ENCODE results near the gene PSENEN. TPM values are rescaled to one million over a fixed set of nuclear protein-coding genes. Genes with fewer than 3 reads are reported as not detected.

The PSENEN gene, protein sequence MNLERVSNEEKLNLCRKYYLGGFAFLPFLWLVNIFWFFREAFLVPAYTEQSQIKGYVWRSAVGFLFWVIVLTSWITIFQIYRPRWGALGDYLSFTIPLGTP
- 10 to 100 TPM; 61.5 to 77.1 (median 68.9) TPM for polyA plus RNA-seq (ENCODE audit: insufficient read length in 3 of 3)
- long read RNA-seq, donor 1, transcript PSENEN-202 (4 exons, 1,661 nt), result major isoform, 50 of 62 reads
- long read RNA-seq, donor 1, partial matches to known transcripts, result 5 of 62 reads
- long read RNA-seq, donor 1, other reads (novel, unspliced or antisense), result 0 of 62 reads
- long read RNA-seq, donor 2, transcript PSENEN-202 (4 exons, 1,661 nt), result major isoform, 45 of 59 reads
- long read RNA-seq, donor 2, partial matches to known transcripts, result 5 of 59 reads
- long read RNA-seq, donor 2, other reads (novel, unspliced or antisense), result 5 of 59 reads
- long read RNA-seq, donor 3, transcript PSENEN-202 (4 exons, 1,661 nt), result major isoform, 23 of 41 reads
- long read RNA-seq, donor 3, partial matches to known transcripts, result 6 of 41 reads
- long read RNA-seq, donor 3, other reads (novel, unspliced or antisense), result 5 of 41 reads
- long read RNA-seq, donor 4, transcript PSENEN-202 (4 exons, 1,661 nt), result major isoform, 47 of 70 reads
- long read RNA-seq, donor 4, partial matches to known transcripts, result 7 of 70 reads
- long read RNA-seq, donor 4, other reads (novel, unspliced or antisense), result 9 of 70 reads
- long read RNA-seq, donor 5, transcript PSENEN-202 (4 exons, 1,661 nt), result major isoform, 9 of 20 reads
- long read RNA-seq, donor 5, partial matches to known transcripts, result 0 of 20 reads
- long read RNA-seq, donor 5, other reads (novel, unspliced or antisense), result 10 of 20 reads
- long read RNA-seq, donor 6, transcript PSENEN-202 (4 exons, 1,661 nt), result major isoform, 54 of 68 reads
- long read RNA-seq, donor 6, partial matches to known transcripts, result 11 of 68 reads
- long read RNA-seq, donor 6, other reads (novel, unspliced or antisense), result 0 of 68 reads
- long read RNA-seq, donor 7, transcript PSENEN-202 (4 exons, 1,661 nt), result major isoform, 11 of 35 reads
- long read RNA-seq, donor 7, partial matches to known transcripts, result 0 of 35 reads
- long read RNA-seq, donor 7, other reads (novel, unspliced or antisense), result 21 of 35 reads
- long read RNA-seq, donor 8, transcript PSENEN-202 (4 exons, 1,661 nt), result major isoform, 13 of 15 reads
- long read RNA-seq, donor 8, partial matches to known transcripts, result 0 of 15 reads
- long read RNA-seq, donor 8, other reads (novel, unspliced or antisense), result 0 of 15 reads
- long read RNA-seq, donor 9, transcript PSENEN-202 (4 exons, 1,661 nt), result major isoform, 45 of 63 reads
- long read RNA-seq, donor 9, partial matches to known transcripts, result 13 of 63 reads
- long read RNA-seq, donor 9, other reads (novel, unspliced or antisense), result 0 of 63 reads
- long read RNA-seq, donor 10, transcript PSENEN-202 (4 exons, 1,661 nt), result major isoform, 40 of 58 reads
- long read RNA-seq, donor 10, partial matches to known transcripts, result 8 of 58 reads
- long read RNA-seq, donor 10, other reads (novel, unspliced or antisense), result 6 of 58 reads
- long read RNA-seq, donor 11, transcript PSENEN-202 (4 exons, 1,661 nt), result major isoform, 21 of 32 reads
- long read RNA-seq, donor 11, partial matches to known transcripts, result 0 of 32 reads
- long read RNA-seq, donor 11, other reads (novel, unspliced or antisense), result 7 of 32 reads
- long read RNA-seq, donor 12, transcript PSENEN-202 (4 exons, 1,661 nt), result major isoform, 42 of 67 reads
- long read RNA-seq, donor 12, partial matches to known transcripts, result 5 of 67 reads
- long read RNA-seq, donor 12, other reads (novel, unspliced or antisense), result 14 of 67 reads
- long read RNA-seq, donor 13, transcript PSENEN-202 (4 exons, 1,661 nt), result major isoform, 21 of 27 reads
- long read RNA-seq, donor 13, partial matches to known transcripts, result 0 of 27 reads
- long read RNA-seq, donor 13, other reads (novel, unspliced or antisense), result 5 of 27 reads
- long read RNA-seq, donor 14, result 0 reads
- long read RNA-seq, donor 15, transcript PSENEN-202 (4 exons, 1,661 nt), result major isoform, 54 of 76 reads
- long read RNA-seq, donor 15, partial matches to known transcripts, result 17 of 76 reads
- long read RNA-seq, donor 15, other reads (novel, unspliced or antisense), result 0 of 76 reads
- long read RNA-seq, donor 16, transcript PSENEN-202 (4 exons, 1,661 nt), result major isoform, 31 of 68 reads
- long read RNA-seq, donor 16, partial matches to known transcripts, result 13 of 68 reads
- long read RNA-seq, donor 16, other reads (novel, unspliced or antisense), result 17 of 68 reads

- peak; percentile 99 for DNase-seq
Observed at GRCh38 chr19:35745328-35746086, at the start of gene PSENEN, which contains the start of gene U2AF1L4. PSENEN (plus strand) TSS chr19:35745651; CDS start chr19:35745931, 280 bp downstream. U2AF1L4 (minus strand) TSS chr19:35745418; CDS start chr19:35745391, 27 bp downstream.

- DNase-seq, result no peak
Observed at GRCh38 chr19:35695895-35696422, 49.5 kb upstream of the PSENEN start.

- no peak for DNase-seq
Observed at GRCh38 chr19:35696835-35697234, 48.6 kb upstream of the PSENEN start.

DNA sequence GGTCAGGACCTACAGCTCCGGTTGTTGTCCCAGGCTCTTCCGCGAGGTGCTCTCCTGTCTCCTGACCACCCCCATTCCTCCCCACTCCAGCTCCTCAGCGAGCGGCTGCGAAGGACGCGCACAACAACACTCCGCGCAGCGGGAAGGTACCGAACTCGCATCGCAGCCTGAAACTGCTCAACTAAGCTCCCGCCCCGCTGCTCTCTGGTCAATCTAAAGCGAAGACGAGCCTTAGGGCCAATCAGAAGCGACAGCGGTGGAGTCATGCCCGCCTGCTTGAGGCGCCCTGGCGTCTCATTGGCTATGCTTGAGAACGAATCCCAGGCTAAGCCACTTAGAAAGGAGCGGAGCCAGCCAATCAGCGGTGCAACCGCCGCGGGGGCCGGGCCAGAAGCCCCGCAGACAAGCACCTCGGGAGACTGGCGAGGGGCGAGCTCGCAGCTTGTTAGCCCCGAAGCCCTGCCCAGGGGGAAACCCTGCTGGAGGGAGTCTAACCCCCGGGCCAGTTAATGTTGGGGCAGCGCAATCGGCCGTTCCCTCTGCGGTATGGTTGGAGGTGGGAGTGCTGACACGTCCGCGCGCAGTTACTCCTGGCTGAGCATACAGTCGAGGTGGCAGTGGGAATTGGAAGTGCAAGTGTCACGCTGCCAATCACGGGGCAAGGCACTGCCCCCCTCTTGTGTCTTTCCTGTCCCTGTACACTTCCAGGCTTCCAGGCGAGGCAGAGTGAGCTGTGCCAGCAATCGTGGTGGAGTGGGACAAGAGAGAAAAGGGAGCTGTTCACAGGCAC, 43.0 kb upstream of the PSENEN start:
- peak; percentile 96 for DNase-seq

DNA sequence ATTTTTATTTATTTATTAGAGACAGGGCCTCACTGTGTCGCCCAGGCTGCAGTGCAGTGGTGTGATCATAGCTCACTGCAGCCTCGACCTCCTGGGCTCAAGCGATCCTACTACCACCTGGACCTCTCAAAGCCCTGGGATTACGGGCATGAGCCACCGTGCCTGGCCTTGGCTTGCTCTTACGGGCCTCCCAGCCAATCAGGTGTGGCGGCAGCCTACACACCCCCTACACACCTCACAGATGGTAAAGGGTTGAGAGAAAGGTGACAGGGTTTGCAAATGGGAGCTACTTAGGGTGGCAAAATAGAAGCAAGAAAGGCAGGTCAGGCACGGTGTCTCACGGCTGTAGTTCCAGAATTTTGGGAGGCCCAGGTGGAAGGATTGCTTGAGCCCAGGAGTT, 42.1 kb upstream of the PSENEN start:
- no peak for DNase-seq

DNA sequence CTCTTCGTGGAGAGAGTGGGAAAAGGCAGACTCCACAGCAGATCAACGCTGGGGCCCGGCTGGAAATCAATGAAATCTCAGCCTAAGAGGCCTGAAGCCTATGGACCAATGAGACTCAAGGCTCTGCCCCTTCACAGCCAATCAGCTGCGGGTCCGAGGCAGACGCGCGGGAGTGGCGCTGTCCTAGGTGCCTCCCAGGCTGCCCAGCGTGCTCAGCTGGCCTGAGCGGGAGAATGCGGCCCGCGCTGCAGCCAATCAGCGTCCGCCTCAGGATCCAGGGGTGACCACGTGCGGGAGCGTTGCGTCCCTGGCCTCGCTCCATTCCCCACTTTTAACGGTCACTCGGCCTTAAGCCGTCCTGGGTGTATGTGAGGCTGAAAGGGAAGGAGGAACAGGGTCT, 41.2 kb upstream of the PSENEN start, which contains the start of gene ZBTB32:
ZBTB32 (plus strand) TSS at position 341 of the 400 bp plus-strand sequence. CDS start 10,069 bp downstream, outside the sequence.
- peak; percentile 45 for DNase-seq

DNA sequence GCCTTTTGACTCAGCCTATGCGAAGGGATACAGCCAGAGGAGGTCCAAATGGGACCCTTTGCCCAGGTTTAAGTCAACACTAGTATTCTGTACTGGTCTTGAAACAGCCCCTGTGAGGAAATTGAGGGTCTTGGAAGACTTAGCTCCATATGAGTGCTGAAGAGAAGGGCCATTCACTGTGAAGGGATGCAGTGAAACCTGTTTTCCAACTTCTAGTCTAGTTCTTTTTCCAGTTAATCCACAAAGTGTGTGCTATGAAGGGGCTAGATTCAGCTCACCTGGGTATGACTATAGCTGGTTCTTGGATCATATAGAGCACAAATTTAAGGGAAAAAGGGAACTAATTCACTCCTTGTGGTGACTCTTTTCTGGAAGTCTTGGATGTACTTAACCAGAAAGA, 37.1 kb upstream of the PSENEN start:
- DNase-seq, result no peak

GRCh38 chr19:35710784-35711723, 34.4 kb upstream of the PSENEN start:
- no peak for DNase-seq

- no peak for DNase-seq
Observed at GRCh38 chr19:35712567-35713505, 32.6 kb upstream of the PSENEN start.

- DNase-seq, result no peak
Observed at GRCh38 chr19:35713506-35713850, 32.0 kb upstream of the PSENEN start.

DNA sequence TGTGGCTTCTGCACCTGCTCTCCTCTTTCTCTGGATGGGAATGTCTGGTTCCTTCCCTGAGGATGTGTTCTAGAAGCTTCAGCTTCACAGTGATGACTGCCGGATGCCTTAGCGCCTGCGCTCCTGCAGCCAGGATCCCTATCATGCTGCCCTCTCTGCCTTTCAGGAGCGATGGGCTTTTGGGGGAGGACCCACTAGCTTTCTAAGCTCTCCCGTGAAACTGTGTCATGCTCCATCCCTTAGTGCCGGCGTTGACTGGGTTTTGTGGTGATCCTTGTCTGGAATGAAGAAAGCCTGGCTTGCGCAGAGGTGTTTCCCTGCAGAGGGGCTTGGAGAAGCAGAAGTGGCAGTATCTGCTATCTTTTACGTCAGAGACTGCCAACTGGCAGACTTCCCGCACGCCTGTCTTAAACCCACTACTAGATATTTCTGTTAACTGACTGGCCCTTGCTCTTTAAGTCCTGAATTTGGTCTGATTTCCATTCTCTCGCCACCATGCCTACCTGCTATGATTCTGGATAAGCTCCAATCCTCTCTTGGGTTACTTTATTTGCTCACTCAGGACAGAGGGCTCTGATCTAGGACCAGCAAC, 31.5 kb upstream of the PSENEN start:
- no peak for DNase-seq

DNA sequence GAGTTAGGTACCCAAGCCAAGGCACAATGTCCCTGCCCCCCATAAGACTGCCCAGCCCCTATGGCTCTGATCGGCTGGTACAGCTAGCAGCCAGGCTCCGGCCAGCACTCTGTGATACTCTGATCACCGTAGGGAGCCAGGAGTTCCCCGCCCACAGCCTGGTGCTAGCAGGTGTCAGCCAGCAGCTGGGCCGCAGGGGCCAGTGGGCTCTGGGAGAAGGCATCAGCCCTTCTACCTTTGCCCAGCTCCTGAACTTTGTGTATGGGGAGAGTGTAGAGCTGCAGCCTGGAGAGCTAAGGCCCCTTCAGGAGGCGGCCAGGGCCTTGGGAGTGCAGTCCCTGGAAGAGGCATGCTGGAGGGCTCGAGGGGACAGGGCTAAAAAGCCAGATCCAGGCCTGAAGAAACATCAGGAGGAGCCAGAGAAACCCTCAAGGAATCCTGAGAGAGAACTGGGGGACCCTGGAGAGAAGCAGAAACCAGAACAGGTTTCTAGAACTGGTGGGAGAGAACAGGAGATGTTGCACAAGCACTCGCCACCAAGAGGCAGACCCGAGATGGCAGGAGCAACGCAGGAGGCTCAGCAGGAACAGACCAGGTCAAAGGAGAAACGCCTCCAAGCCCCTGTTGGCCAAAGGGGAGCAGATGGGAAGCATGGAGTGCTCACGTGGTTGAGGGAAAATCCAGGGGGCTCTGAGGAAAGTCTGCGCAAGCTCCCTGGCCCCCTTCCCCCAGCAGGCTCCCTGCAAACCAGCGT, 30.7 kb upstream of the PSENEN start:
- DNase-seq, result no peak

DNA sequence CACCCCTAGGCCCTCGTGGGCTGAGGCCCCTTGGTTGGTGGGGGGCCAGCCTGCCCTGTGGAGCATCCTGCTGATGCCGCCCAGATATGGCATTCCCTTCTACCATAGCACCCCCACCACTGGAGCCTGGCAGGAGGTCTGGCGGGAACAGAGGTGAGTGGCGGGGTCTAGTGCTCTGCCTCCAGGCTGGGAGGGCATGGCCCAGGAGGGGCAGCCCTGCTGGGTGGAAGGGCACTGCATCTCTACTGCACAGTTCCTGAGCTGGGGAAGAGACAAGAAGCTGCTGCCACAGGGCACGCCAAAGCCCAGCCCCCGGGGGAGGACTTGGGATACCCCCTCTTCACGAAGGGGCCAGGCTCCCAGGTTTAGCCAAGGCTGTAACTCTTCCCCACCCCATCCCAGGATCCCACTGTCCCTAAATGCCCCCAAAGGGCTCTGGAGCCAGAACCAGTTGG, 30.1 kb upstream of the PSENEN start:
- DNase-seq, result no peak
